K562 (cell line): Measurements from ENCODE around the gene SNX1. TPM values are rescaled to one million over a fixed set of nuclear protein-coding genes. Genes with fewer than 3 reads are reported as not detected.

Experiments used
- C11orf30 ChIP-seq: fragments of 450-650 bp; IDR thresholded peaks from 2 replicates; pipeline ENCODE4 v1.6.1; 2016; ENCODE audit warnings: low read depth, mild to moderate bottlenecking
- CBX5 ChIP-seq: IDR thresholded peaks from 2 replicates; pipeline ENCODE4 v1.6.1; 2014; ENCODE audit warnings: low read depth, borderline replicate concordance
- CREB5 ChIP-seq: fragments of 250-450 bp; sonication (Bioruptor Pico); IDR thresholded peaks from 2 replicates; pipeline ENCODE4 v1.5.0; 2020; ENCODE audit warnings: mild to moderate bottlenecking
- CREM ChIP-seq: IDR thresholded peaks from 2 replicates; pipeline ENCODE4 v1.6.1; 2014; ENCODE audit warnings: antibody characterized with exemption, low read depth
- CTCF ChIP-seq, 3 experiments: IDR thresholded peaks in 2 of 3; conservative IDR thresholded peaks in 1 of 3; 2 replicates each; pipeline ENCODE4 v1.5.1; 2011 to 2012; ENCODE audit warnings: low read length in 3 of 3, mild to moderate bottlenecking in 3 of 3, control low read depth in 2 of 3, improper control_type of control experiment in 1 of 3, inconsistent platforms in 1 of 3, low read depth in 1 of 3, mixed read lengths in 1 of 3, moderate library complexity in 1 of 3; ENCODE audit not compliant: insufficient read depth in 2 of 3
- FIP1L1 ChIP-seq: fragments of 200-400 bp; formaldehyde crosslinking; IDR thresholded peaks from 2 replicates; pipeline ENCODE4 v1.6.1; 2018; ENCODE audit warnings: mild to moderate bottlenecking, low read depth, low read length; ENCODE audit not compliant: poor library complexity, severe bottlenecking
- FOXK2 ChIP-seq, 2 experiments: fragments of 450-650 bp; IDR thresholded peaks in 1 of 2; conservative IDR thresholded peaks in 1 of 2; 2 replicates each; pipeline ENCODE4 v1.6.1; 2016; ENCODE audit warnings: low read depth in 2 of 2, mild to moderate bottlenecking in 1 of 2
- MCM7 ChIP-seq, 2 experiments: fragments of 450-650 bp; IDR thresholded peaks; 2 replicates each; pipeline ENCODE4 v1.6.1; 2016 to 2018
- NFXL1 ChIP-seq: fragments of 450-650 bp; formaldehyde crosslinking; IDR thresholded peaks from 2 replicates; pipeline ENCODE4 v1.4.0; 2021; ENCODE audit warnings: mild to moderate bottlenecking
- POLR2A ChIP-seq: fragments of 450-650 bp; conservative IDR thresholded peaks from 2 replicates; pipeline ENCODE4 v1.6.1; 2016
- ZBTB11 ChIP-seq, 3 experiments: fragments of 200-800 bp in 1 of 3; fragments of 250-450 bp in 1 of 3; fragments of 450-650 bp in 1 of 3; sonication (Bioruptor Pico) in 1 of 3; sonication (Bioruptor generic) in 1 of 3; formaldehyde crosslinking in 1 of 3; IDR thresholded peaks; 2 replicates each; pipeline versions ENCODE4 v1.6.1 to v1.8.0; 2016 to 2022; ENCODE audit warnings: mild to moderate bottlenecking in 2 of 3, missing genetic modification characterization in 2 of 3, missing compliant biosample characterization in 1 of 3, moderate library complexity in 1 of 3
- ZC3H8 ChIP-seq: fragments of 450-650 bp; IDR thresholded peaks from 2 replicates; pipeline ENCODE4 v1.6.1; 2017
- ZFP36 ChIP-seq: fragments of 150-350 bp; IDR thresholded peaks from 2 replicates; pipeline ENCODE4 v1.6.1; 2018; ENCODE audit warnings: low read length, low read depth; ENCODE audit not compliant: partially characterized antibody
- ZNF280B ChIP-seq: fragments of 250-450 bp; sonication (Bioruptor Pico); IDR thresholded peaks from 2 replicates; pipeline ENCODE4 v1.5.1; 2021; ENCODE audit warnings: mild to moderate bottlenecking
- ZNF551 ChIP-seq: fragments of 250-450 bp; sonication (Bioruptor Pico); IDR thresholded peaks from 2 replicates; pipeline ENCODE4 v1.5.0; 2021; ENCODE audit warnings: mild to moderate bottlenecking, moderate library complexity
- ZNF766 ChIP-seq: fragments of 200-800 bp; sonication (Bioruptor generic); conservative IDR thresholded peaks from 2 replicates; pipeline ENCODE4 v1.6.1; 2016; ENCODE audit warnings: missing genetic modification characterization, missing compliant biosample characterization
- ZNF79 ChIP-seq: fragments of 250-450 bp; sonication (Bioruptor Pico); IDR thresholded peaks from 2 replicates; pipeline ENCODE4 v1.4.0; 2020; ENCODE audit warnings: low read depth, mild to moderate bottlenecking, moderate library complexity
- polyA plus RNA-seq, 8 experiments: library from polyadenylated mRNA; depleted of rRNA in 4 of 8; stranded (reverse) in 5 of 8; unstranded in 3 of 8; fragments of >200 nt; fragmentation: Nextera tagmentation in 2 of 8; fragmentation: Illumina TruSeq in 1 of 8; extraction: Ambion mirVana in 2 of 8; extraction: Trizol in 1 of 8; gene quantifications; 2 replicates each; pipeline versions ENCODE4 v1.2.1 to v1.2.3, GENCODE V29; 2011 to 2014; ENCODE audit warnings: inconsistent platforms in 1 of 8, missing spikeins in 1 of 8
- total RNA-seq, 7 experiments: library from RNA; depleted of rRNA in 6 of 7; stranded (reverse); fragments of >200 nt in 6 of 7; fragmentation: Illumina TruSeq in 2 of 7; extraction: Trizol in 2 of 7; gene quantifications; 2 replicates each; pipeline versions ENCODE4 v1.2.1 to v1.2.3, GENCODE V29; 2011 to 2021; ENCODE audit warnings: low replicate concordance in 1 of 7

Gene SNX1
- total and polyA plus RNA-seq, 9 of the 15 experiments (the other 6 are each of a cell fraction or from before 2014, with no cell fraction given): 11.0 to 105 (median 59.9) TPM

- TF ChIP-seq CREB5 (CRISPR knock-in tag): no peak
- peak; percentile 77 for TF ChIP-seq POLR2A
- no peak for TF ChIP-seq ZBTB11 (CRISPR knock-in tag; IDR thresholded peaks at IDR 0.05)
- no peak for TF ChIP-seq CBX5
- no peak for TF ChIP-seq ZNF79 (CRISPR knock-in tag)
- no peak for TF ChIP-seq ZC3H8
- TF ChIP-seq CTCF (IDR thresholded peaks at IDR 0.05 in 2 of 3, conservative IDR thresholded peaks at IDR 0.05 in 1 of 3; ENCODE audit: insufficient read depth in 2 of 3, low read depth in 1 of 3, low read length in 3 of 3): peak; percentile 94 to 97 (median 96)
- peak; percentile 33; the same call in 1 of the 2 replicates for TF ChIP-seq CREM
- no peak for TF ChIP-seq ZFP36
- TF ChIP-seq MCM7 (IDR thresholded peaks at IDR 0.05): no peak
- no peak for TF ChIP-seq FOXK2 (conservative IDR thresholded peaks at IDR 0.05 in 1 of 2, IDR thresholded peaks at IDR 0.05 in 1 of 2; ENCODE audit: low read depth in 2 of 2)
- no peak for TF ChIP-seq NFXL1 (CRISPR knock-in tag)
- no peak for TF ChIP-seq C11orf30
- TF ChIP-seq ZNF280B (CRISPR knock-in tag): no peak
- no peak for TF ChIP-seq FIP1L1
- TF ChIP-seq ZNF551: no peak
- no peak for TF ChIP-seq ZNF766 (CRISPR knock-in tag)
Measured at GRCh38 chr15:64153480-64154367, 57.9 kb downstream of the SNX1 start (continued).
